HG02759 (cell line): ENCODE measurements around the gene HP.
"Not testable (repeated sequence)": the region's sequence is repeated elsewhere in the genome, so short reads cannot be mapped to it uniquely, and the experiment has no call there.

ENCODE experiments used
- ATAC-seq: cut with Tn5 transposase; IDR thresholded peaks from one replicate; pipeline ENCODE4 v1.9.1; 2021; ENCODE audit warnings: mild to moderate bottlenecking, moderate library complexity; ENCODE audit not compliant: unreplicated experiment

HP gene, protein sequence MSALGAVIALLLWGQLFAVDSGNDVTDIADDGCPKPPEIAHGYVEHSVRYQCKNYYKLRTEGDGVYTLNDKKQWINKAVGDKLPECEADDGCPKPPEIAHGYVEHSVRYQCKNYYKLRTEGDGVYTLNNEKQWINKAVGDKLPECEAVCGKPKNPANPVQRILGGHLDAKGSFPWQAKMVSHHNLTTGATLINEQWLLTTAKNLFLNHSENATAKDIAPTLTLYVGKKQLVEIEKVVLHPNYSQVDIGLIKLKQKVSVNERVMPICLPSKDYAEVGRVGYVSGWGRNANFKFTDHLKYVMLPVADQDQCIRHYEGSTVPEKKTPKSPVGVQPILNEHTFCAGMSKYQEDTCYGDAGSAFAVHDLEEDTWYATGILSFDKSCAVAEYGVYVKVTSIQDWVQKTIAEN

GRCh38 chr16:72054254-72054847 lies at the start of gene HP:
Gene HP, plus strand, starts transcription at chr16:72054505. Its CDS starts 148 bp downstream, at chr16:72054653.
- not testable (repeated sequence) for ATAC-seq

DNA sequence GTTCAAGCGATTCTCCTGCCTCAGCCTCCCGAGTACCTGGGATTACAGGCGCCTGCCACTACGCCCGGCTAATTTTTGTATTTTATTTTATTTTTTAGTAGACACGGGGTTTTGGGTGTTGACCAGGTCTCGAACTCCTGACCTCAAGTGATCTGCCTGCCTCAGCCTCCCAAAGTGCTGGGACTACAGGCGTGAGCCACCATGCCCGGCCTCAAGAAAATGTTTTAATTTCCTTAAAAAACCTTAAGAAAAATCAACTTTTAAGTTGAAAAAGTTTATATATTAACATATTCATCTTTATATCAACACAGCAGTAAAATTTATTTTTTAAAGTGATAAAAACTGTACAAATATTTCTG lies 46.3 kb upstream of the HP start:
- not testable (repeated sequence) for ATAC-seq

DNA sequence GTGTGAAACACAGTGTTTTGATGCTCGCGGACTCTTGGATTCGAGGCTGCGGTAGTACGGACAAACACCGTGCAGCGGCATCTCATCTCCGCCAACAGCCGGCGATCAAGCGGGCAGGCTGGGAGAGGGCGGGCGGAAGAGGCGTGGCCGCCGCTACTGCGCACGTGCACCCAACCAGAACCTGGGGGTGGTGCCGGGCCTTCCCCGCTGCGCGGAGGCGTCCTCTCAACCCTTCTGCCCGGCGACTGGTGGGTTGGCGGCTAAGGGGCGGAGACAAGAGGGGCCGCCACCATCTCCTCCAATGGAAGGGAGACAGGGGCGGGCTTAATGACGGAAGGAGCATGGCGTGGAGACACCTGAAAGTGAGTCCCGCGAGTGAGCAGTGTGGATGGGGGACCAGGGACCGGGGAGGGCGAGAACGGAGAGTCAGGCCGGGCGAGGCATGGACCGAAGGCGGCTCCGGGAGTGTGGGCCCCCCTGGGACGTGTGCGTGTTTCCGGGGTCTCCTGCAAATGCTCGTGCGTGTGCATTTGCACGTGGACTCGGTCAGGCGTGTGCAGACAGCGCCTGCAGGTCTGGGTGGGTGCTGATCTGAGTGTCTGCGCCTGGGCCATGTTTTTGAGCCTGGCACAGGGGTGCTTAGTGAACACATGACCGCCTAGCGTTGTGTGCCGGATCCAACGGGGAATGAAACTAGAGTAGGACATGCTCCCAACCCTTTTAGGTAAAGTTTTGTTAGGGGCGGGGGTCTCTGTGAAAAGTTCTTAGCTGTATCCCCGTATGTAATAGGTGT lies 45.7 kb upstream of the HP start, which contains the start of gene DHODH:
Gene DHODH, plus strand, starts transcription at position 321 of the 793 bp plus-strand sequence. Its CDS starts 21 bp downstream, at position 342.
- ATAC-seq, result peak; percentile 99

DNA sequence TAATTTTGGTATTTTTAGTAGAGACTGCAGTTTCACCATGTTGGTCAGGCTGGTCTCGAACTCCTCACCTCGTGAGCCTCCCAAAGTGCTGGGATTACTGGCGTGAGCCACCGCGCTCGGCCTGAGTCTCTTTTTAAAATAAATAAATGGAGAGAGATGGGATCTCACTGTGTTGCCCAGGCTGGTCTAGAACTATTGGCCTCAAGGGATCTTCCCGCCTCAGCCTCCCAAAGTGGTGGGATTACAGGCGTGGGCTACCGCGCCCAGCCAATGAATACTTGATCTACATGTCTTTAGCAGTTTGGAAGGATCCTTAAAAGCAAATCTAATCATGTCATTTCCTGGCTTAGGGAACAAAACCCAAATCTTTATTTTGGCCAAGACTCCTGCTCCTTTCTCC lies 44.5 kb upstream of the HP start:
- no peak for ATAC-seq

GRCh38 chr16:72012607-72013006 lies 41.7 kb upstream of the HP start:
- ATAC-seq, result no peak

GRCh38 chr16:72013389-72013788 lies 40.9 kb upstream of the HP start:
- no peak for ATAC-seq

GRCh38 chr16:72013888-72014581 lies 40.3 kb upstream of the HP start:
- no peak for ATAC-seq

DNA sequence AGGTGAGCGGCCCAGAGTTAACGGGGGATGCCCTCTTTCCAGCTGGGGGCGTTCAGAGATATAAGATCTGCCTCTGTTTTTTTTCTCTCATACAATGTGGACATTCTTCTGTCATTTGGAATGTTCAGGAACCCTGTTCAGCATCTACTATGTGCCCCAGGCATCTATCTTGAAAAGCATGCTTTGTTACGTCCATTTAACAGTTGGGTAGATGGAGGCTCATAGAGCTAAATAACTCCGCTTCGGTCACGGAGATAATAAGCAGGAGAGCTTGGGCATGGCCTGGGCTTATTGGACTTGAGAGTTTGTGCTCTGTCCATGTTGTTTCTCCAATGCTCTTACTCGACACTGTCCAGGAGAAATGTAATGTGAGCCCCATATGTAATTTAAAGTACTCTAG lies 39.6 kb upstream of the HP start:
- no peak for ATAC-seq

DNA sequence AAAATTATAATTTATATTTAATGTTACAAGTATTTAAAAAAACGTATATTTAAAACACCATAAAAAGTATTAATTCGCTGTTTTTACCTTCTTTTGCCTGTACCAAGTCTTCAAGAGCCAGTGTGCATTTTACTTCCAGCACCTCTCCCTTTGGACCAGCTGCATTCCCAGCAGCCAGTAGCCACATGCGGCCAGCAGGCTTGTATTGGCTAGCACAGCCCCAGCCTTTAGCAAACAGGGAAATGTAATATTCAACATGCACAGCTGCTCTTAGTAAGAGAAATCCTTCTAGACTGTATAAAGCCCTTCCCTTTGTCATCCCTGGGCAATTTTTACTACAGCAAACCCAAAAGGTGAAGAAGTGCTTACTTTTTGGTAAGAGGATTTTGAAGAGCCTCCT lies 39.2 kb upstream of the HP start:
- ATAC-seq, result no peak

DNA sequence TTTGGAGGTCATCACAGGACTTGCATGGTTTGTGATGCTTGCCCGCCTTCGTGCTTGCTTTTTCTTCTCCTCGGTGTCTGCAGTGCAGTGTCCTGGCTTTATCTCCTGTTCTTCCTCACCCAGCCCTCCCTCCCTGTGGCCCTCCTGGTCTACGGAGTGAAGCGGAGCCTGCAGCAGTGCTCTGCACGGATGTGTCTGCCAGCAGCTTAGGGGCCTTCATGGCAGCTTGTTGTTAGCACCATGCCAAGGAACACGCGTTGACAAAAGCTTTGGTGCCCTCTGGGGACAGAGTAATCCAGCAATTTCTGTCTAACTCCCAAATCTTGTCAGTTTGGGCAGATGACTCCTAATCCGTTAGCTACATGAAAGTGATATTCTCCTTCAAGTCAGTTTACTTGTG lies 35.8 kb upstream of the HP start:
- ATAC-seq, result no peak

- no peak for ATAC-seq
These were observed 33.3 kb upstream of the HP start for GRCh38 chr16:72021043-72021442.

- no peak for ATAC-seq
These were observed 32.2 kb upstream of the HP start for GRCh38 chr16:72022127-72022526.

DNA sequence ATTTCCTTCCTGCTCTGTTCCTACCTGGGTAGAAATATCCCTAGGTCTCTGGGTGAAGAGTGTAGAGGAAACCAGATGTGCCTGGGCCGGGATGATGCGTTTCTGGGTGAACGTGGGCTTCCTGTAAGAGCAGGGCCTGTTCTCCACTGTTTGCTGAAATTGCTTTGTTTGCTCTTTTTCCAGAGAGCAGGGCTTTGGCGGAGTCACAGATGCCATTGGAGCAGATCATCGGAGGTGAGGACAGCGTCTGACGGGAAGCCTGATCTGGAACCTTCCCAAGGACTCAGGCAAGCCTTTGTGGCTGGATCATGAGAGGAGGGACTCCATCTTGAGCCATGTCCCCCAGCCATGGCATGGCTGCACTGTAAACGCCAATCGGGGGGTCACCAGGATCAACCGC lies 30.3 kb upstream of the HP start:
- ATAC-seq, result no peak

- no peak for ATAC-seq
These were observed 29.4 kb upstream of the HP start for GRCh38 chr16:72024862-72025382.

DNA sequence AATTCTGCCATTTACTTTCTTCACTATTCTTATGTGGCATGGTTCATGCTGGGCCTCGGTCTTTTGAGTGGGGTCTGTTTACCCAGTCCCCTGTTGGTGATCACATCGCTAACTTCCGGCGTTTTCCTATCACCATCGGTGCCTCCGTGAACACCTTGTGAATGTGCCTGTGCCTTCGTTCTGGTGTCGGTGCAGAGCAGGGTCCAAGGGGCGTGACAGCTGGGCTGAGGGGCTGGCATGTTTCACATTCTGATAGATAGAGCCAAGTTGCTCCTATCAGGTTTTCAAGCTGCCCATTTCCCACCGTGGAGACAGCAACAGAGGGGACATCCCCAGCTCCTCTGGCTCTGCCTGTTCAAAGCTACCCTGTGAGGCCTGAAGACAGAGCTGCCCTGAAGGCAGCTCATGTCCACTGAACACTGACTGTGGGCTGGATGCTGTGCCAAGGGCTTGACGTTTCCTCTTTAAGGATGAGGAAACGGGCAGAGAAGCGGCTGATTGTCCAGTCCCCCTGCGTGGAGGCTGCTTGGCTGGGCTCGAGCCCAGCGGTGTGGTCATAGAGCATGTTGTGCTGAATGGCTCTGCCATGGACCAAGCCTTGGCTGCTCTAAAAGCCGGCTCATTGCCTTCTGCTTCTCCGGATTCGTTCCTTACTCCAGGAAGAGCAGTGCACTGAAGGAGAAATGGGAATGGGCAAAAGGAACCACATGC lies 28.7 kb upstream of the HP start:
- ATAC-seq, result no peak

DNA sequence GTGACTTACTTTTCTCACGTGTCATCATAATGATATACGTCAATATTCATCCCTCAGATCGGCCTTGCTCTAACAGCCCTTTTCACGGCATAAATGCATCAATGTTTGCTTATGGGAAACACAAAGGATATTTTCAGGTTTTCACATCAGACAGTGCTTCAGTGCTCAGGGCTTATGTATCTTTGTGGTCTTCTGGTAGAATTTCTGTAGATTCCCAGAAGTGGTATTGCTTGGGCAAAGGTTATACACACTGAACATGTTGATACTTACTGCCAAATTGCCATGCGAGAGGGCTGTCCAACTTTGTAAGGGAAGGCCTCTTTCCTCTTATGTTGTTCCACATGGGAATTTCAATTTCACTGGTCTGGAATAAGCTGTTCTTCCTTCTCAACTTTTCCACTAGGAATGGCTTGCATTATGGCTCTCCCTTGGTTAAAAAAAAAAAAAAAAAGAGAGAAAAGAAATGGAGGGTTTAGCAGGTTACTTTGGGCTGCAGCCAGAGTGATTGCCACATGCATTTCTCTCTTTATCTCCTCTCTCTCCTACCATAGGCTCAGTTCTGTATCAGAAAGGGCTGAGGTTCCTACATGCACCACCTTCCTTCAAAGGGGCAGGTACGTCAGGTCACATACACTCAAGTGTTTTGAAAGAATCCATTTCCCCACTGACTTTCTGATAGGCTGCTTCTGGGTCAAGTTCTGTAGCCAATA lies 26.5 kb upstream of the HP start:
- no peak for ATAC-seq

GRCh38 chr16:72029567-72030271 lies 24.6 kb upstream of the HP start:
- ATAC-seq, result no peak

DNA sequence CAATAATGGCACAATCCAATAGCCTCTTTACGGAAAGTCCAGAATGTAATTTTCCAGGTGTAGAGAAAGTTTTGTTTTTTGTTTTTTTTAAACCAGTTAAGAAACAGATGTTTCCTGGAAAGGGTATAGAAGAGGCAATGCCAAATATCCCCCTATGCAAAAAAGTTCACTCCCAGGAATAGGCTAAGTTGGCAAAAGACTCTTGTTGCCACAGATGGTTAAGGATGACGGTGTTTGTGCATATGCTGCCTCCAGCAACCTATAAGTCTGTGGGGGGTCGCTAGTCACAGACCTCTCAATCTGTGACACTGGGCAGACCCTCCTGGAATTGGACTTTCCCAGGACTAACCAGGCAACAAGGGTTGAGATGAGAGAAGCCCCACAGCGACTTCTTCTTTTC lies 20.9 kb upstream of the HP start:
- no peak for ATAC-seq

DNA sequence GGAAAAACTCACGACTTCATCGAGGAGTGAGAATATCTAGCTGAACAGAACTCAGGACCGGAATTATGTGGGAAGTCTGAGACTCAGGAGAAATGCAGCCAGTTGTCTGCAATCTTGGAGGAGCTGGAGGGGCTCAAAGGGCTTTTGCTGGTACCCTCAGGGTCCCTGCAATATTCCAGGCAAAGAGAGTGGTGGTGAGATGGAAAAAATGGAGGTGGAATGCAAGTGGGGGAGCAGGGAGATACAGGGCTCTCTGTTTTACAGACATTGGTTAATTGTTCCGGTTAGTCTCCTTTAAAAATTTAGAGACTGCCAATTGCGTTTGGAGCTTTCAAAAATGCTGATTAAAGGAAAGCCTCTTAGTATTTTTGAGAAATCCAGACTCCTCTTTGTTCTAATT lies 18.2 kb upstream of the HP start:
- no peak for ATAC-seq
